Amygdala (tissue), 56 donors: Measurements from ENCODE around the gene PLEKHG4B.

Experiments used
- DNase-seq, 56 donors: peaks; one replicate each; lab custom pipeline; 2025; lab: John Stamatoyannopoulos, UW

PLEKHG4B gene

GRCh38 chr5:195401-196160 lies 103.6 kb downstream of the PLEKHG4B start:
- DNase-seq, result no peak

- DNase-seq, result no peak
Measured at GRCh38 chr5:196350-196749, 104.4 kb downstream of the PLEKHG4B start.

- DNase-seq, result peak in 12 of 56 donors; percentile 2 to 31 (median 21)
Measured at GRCh38 chr5:197031-197430, 105.1 kb downstream of the PLEKHG4B start.

DNA sequence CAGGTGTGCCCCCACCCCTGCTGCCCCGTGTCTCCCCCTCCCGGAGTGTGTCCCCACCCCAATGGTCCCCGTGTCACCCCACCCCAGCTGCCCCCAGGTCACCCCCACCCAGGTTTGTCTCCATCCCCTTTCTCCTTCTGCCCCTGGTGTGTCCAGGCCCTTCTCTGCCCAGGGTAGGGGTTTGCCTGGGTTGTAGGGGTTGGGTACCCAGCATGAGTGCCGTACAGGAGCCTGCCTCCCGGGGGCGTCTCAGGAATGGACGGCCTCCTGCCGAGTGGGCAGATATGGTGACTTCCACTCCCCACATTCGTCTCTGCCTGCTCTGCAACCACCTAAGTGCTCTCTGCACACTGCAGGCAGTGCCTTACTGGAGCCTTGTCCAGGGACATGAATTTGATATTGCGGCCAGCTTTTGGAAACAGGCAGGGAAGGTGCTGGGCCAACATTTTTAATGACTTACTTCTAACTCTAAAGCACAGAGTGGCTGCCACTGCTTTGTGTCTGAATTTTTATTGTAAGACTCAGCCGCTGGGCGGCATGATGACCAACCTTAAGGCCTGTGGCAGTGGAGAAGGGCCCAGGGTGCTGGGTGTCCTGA lies 106.0 kb downstream of the PLEKHG4B start:
- DNase-seq, result no peak

DNA sequence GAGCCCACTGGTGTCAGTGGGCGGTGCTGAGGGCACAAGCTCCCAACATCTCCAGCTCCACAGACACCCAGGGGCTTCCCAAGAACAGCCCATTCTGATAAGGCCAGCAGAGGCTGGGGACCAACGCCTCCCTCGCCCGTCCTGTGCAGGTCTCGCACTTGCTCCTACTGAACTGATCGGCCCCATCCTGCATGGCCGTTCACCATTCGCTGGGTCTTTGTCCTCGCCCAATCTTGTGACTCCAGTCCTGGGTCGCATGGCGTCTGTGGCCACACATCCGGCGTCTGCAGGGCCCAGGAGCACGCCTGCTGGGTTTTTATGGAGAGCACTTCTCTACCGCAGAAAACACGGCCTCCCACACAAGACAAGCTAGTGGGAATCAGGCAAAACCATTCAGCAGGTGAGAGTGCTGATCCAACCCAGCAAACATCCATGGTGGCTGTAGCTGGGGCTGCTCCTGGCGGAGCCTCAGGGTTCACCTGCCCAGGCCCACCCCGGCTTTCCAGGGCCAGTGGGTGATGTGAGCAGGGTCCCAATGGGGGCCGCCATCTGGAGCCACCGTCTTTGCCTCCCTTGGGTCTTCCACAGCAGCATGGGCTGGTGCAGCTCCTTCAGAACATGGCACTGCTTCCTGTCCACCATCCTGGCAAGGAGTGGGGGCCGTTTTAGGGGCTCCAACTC lies 106.7 kb downstream of the PLEKHG4B start:
- no peak for DNase-seq

GRCh38 chr5:199197-199949 lies 107.4 kb downstream of the PLEKHG4B start:
- no peak for DNase-seq

GRCh38 chr5:199950-200645 lies 108.1 kb downstream of the PLEKHG4B start:
- DNase-seq, result no peak

DNA sequence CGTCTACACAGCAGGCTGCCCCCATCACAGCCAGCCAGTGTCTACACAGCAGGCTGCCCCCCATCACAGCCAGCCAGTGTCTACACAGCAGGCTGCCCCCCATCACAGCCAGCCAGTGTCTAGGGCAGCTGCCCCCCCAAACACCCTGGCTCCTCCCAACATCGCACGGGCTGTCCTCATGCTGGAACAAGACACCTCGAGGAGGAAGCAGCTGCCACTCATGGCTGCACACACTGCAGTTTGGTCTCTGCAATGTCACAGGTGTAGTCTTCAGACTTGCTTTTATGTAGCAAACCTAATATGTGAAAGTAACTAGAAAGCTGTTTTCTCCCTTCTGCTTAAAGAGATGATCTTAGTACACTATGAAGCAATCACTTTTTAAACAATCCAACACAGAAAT lies 109.0 kb downstream of the PLEKHG4B start:
- no peak for DNase-seq

DNA sequence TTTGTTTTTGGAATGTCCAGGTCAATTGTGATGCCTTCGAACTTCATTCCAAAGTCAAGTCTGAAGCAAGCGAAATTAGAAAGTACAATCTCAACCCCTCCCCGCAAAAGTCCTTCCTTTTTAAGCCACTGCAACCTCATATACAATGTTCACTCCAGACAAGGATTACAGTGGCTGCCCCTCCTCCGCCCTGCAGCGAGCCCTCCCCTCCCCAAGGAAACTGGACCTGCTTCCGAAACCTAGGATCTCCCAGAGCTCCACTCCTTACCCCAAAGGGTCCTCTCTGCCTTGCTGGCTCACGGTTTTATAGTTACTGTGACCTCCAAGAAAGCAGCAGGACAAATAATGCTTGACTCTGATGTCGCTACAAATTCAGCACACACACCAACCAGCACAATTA lies 109.7 kb downstream of the PLEKHG4B start:
- no peak for DNase-seq

- no peak for DNase-seq
Measured at GRCh38 chr5:203246-203930, 111.4 kb downstream of the PLEKHG4B start.

DNA sequence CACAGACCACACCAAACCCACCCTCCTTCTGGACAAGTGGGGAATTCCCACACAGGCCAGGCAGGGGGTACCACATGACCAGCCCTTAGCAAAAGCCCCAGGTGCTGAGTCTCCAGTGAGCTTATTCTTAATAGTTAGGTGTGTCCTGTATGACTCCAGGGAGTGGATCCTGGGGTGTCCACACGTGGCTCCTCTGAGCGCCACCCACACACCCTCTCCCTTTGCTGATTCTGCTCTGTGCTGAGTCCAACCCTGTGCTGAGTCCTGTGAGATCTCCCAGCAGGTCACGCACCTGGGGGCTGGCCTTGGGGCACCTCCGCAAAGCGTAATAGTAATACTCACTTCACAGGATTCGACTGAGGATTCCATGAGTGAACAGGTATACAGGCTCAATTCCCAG lies 112.0 kb downstream of the PLEKHG4B start:
- no peak for DNase-seq

GRCh38 chr5:204462-204861 lies 112.5 kb downstream of the PLEKHG4B start:
- DNase-seq, result no peak

GRCh38 chr5:204966-205670 lies 113.2 kb downstream of the PLEKHG4B start:
- no peak for DNase-seq

DNA sequence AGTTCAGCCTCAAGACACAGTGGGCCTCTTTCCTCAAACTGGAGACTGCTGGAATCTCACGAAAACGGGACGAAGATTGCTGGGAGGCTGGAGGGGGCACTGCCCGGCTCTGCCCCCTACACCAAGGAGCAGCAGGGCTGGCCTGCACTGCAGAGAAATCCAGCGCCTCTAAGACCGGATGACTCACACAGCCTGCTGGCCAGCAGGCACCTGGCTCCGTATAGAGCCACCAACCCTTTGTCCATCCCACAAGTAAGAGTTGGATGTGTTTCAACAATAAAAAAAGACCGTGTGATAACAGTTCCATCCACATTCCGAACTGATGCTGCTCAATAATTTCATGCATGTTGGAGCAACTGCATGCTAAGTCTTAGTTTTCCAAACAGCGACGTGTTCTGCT lies 114.4 kb downstream of the PLEKHG4B start:
- no peak for DNase-seq

DNA sequence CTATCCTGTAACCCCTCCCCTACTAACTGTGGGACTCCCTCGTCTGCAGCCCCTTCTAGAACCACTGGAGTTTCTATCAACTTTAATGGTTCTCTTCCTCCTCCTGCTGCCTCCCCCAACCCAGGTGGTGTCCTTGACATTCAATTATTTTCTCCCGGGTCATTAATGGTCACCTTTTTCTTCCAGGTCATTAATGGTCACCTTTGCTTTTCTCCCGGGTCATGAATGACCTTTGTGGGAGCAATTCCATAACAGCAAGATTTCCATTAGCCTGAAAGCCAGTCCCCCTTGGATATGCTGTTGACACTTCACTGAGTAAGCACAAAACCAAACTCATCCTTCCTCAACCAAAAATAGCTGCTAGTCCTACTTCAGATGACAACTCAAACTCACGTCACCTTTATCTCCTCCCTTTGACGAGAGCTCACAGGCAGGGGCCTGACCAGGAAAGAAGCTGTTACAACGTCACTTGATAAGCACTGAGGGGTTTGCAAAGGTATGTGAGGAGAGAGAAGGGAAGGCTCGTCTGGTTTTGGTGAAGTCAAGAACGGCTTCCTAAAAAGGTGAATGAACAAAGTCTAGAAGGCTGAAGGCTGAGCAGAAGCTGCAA lies 115.1 kb downstream of the PLEKHG4B start:
- DNase-seq, result no peak

- DNase-seq, result no peak
Measured at GRCh38 chr5:207599-207998, 115.6 kb downstream of the PLEKHG4B start.

DNA sequence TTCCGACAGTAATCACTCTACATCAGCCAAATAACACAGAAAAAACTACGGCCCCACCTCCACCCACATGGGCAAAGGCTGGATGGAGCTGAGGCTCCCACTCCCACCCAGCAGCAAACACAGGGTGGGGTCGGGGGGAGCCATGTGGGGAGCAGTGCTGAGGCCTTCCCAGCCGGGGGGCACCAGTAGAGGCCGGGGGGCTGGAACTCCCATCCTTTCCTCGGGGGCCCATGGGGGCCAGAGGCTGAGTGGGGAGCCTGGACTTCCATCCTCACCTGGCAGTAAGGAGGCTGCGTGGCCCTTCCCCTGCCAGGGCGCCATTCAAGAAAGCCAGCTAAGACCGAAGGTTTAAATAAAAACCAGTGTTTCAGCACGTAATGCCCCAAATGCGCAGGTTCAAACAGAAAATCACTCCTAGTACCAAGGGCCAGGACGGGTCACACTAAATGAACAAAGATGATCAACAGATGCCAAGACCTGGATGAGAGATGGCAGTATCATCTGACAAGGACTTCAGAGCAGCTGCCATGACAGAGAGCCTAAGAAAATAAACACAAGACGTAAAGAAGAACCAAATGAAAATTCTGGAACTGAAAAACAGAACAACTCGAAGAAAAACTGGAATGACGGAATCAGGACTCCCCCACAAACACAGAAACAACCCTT lies 116.6 kb downstream of the PLEKHG4B start:
- DNase-seq, result no peak

GRCh38 chr5:213803-214395 lies 121.9 kb downstream of the PLEKHG4B start:
- no peak for DNase-seq
